ENCODE results near the gene C1orf122. TPM values are rescaled to one million over a fixed set of nuclear protein-coding genes. Genes with fewer than 3 reads are reported as not detected.

Gene C1orf122
- total and polyA plus RNA-seq, 2 of the 8 experiments (the other 6 are each of a cell fraction or from before 2014, with no cell fraction given): 32.1 to 36.9 TPM

- Histone ChIP-seq H3K79me1 (ENCODE audit: low read depth, low read length) (peaks cover 7% of the 10 kb centered on the region), H3K4ac (replicated peaks; ENCODE audit: insufficient read length, low read depth, low read length) (no peak overlapping the region), H3K56ac (replicated peaks; ENCODE audit: insufficient read length, low read depth, low read length) (no peak overlapping the region), H3K4me3 (ENCODE audit: extremely low read depth in 1 of 4, insufficient read depth in 2 of 4, low read depth in 3 of 4, low read length in 4 of 4) (no peak overlapping the region), H4K20me1 (replicated peaks in 1 of 2; ENCODE audit: control insufficient read depth in 1 of 2, insufficient read depth in 2 of 2, low read length in 2 of 2) (peaks cover 4 to 11% of the 10 kb centered on the region in 2 experiments), H2BK12ac (ENCODE audit: low read depth, low read length) (no peak overlapping the region), H3K4me1 (replicated peaks in 1 of 4; ENCODE audit: control insufficient read depth in 3 of 4, insufficient read depth in 4 of 4, low read length in 3 of 4) (no peaks in the 10 kb centered on the region), H2BK20ac (ENCODE audit: low read length) (no peak overlapping the region), H3K23me2 (ENCODE audit: low read depth, low read length) (no peaks in the 10 kb centered on the region), H4K8ac (ENCODE audit: extremely low read depth, insufficient read depth, low read length) (no peak overlapping the region), H3K27ac (ENCODE audit: low read depth, low read length) (no peak overlapping the region), H3K18ac (ENCODE audit: extremely low read depth, low read length) (no peak overlapping the region), H2AFZ (ENCODE audit: low read length) (no peak overlapping the region), H3K9me3 (ENCODE audit: insufficient read depth in 2 of 2, low read depth in 1 of 2, low read length in 1 of 2) (no peaks in the 10 kb centered on the region), H2BK120ac (replicated peaks; ENCODE audit: low read depth, low read length) (no peak overlapping the region), H4K91ac (replicated peaks; ENCODE audit: insufficient read length, low read length) (no peak overlapping the region), H3K14ac (ENCODE audit: insufficient read length) (no peak overlapping the region), H3K23ac (ENCODE audit: insufficient read length) (no peak overlapping the region), H3K4me2 (ENCODE audit: insufficient read depth in 1 of 2, low read depth in 2 of 2, low read length in 2 of 2) (no peak overlapping the region), H3K9ac (replicated peaks in 1 of 4; ENCODE audit: extremely low read depth in 1 of 4, low read depth in 3 of 4, low read length in 3 of 4) (no peak overlapping the region), H4K5ac (ENCODE audit: insufficient read length, low read depth, low read length) (no peak overlapping the region), H2BK15ac (ENCODE audit: low read length) (no peak overlapping the region), H3K27me3 (replicated peaks in 1 of 4; ENCODE audit: control insufficient read depth in 3 of 4, extremely low read depth in 1 of 4, insufficient read depth in 3 of 4, low read length in 3 of 4) (no peaks in the 10 kb centered on the region), H3K36me3 (ENCODE audit: control insufficient read depth in 2 of 4, insufficient read depth in 4 of 4, low read length in 3 of 4) (no peaks in the 10 kb centered on the region; a peak in 2 of 8 replicates), H2BK5ac (ENCODE audit: low read depth, low read length) (no peak overlapping the region), H2AK5ac (ENCODE audit: low read depth, low read length) (no peak overlapping the region), H3K79me2 (ENCODE audit: control insufficient read depth in 1 of 2, insufficient read depth in 2 of 2, low read length in 2 of 2) (peaks cover 0 to 13% of the 10 kb centered on the region in 2 experiments; a peak in 3 of 4 replicates)
- DNase-seq (ENCODE audit: low read depth in 1 of 2, low spot score in 2 of 2) (no peak), FAIRE-seq (no peak)
- whole genome bisulfite sequencing, 2 experiments (ENCODE audit: extremely low coverage in 1 of 2, insufficient coverage in 1 of 2, insufficient read length in 1 of 2, insufficient replicate concordance in 2 of 2, low coverage in 1 of 2, low lambda C conversion rate in 2 of 2, missing lambda C conversion rate in 1 of 2): 80% methylated on average over 5 of the region's 5 CpGs; no CpG with 5 or more reads in 1 of the 2 experiments
- TF ChIP-seq FOSL1 (IDR thresholded peaks at IDR 0.05; ENCODE audit: insufficient read depth, low read depth, low read length): no peak
- no peak for TF ChIP-seq SP4 (IDR thresholded peaks at IDR 0.05; ENCODE audit: low read length)
- no peak for TF ChIP-seq GTF2F1 (IDR thresholded peaks at IDR 0.05; ENCODE audit: borderline replicate concordance, low read depth, low read length)
- no peak for TF ChIP-seq CEBPB (IDR thresholded peaks at IDR 0.05; ENCODE audit: low read depth, low read length)
- TF ChIP-seq BRCA1 (IDR thresholded peaks at IDR 0.05; ENCODE audit: low read depth, low read length): no peak
- CTCF ChIA-PET (ENCODE audit: partially characterized antibody): no interaction called here
- POLR2A ChIA-PET (ENCODE audit: partially characterized antibody): interaction anchor here (1.0 kb wide), 1 partner anchor 14 kb away, joined by 3 read pairs; the partner anchor contains the start of gene MTF1
These were observed 37.6 kb downstream of the C1orf122 start for GRCh38 chr1:37845049-37845646.
